ENCODE data around the gene C19orf12. TPM values are rescaled to one million over a fixed set of nuclear protein-coding genes. Genes with fewer than 3 reads are reported as not detected.

C19orf12 gene
- total and polyA plus RNA-seq, 2 of the 13 experiments (the other 11 are each of a cell fraction or from before 2014, with no cell fraction given), result 17.7 to 34.4 TPM

- TF ChIP-seq SMYD3 (CRISPR knock-in tag; IDR thresholded peaks at IDR 0.05) (no peak; the same call in 1 of the 2 replicates), POGZ (CRISPR knock-in tag; IDR thresholded peaks at IDR 0.05) (peak; percentile 24; the same call in 1 of the 2 replicates), SIX4 (CRISPR knock-in tag; IDR thresholded peaks at IDR 0.05) (no peak), GPN1 (CRISPR knock-in tag; IDR thresholded peaks at IDR 0.05; ENCODE audit: borderline replicate concordance) (no peak), ATF6 (CRISPR knock-in tag; conservative IDR thresholded peaks at IDR 0.05) (no peak), BCL3 (CRISPR knock-in tag; IDR thresholded peaks at IDR 0.05) (no peak), ZBTB43 (CRISPR knock-in tag; conservative IDR thresholded peaks at IDR 0.05) (no peak), CENPT (CRISPR knock-in tag; IDR thresholded peaks at IDR 0.05; ENCODE audit: low read depth) (no peak), GTF3A (CRISPR knock-in tag; conservative IDR thresholded peaks at IDR 0.05) (0 out of 2 replicates have a peak, but pooled peaks have one; percentile 54), TOPORS (CRISPR knock-in tag; IDR thresholded peaks at IDR 0.05) (0 out of 2 replicates have a peak, but pooled peaks have one; percentile 45), ZC3H13 (CRISPR knock-in tag; IDR thresholded peaks at IDR 0.05) (no peak), PAF1 (CRISPR knock-in tag; IDR thresholded peaks at IDR 0.05) (no peak), NFE2L1 (CRISPR knock-in tag; IDR thresholded peaks at IDR 0.05; ENCODE audit: borderline replicate concordance) (no peak), TFDP1 (CRISPR knock-in tag; IDR thresholded peaks at IDR 0.05; ENCODE audit: borderline replicate concordance) (peak; percentile 66; the same call in 1 of the 2 replicates), SETDB1 (CRISPR knock-in tag; IDR thresholded peaks at IDR 0.05; ENCODE audit: borderline replicate concordance) (no peak), ZNF331 (CRISPR knock-in tag; IDR thresholded peaks at IDR 0.05) (peak; percentile 73; the same call in 1 of the 2 replicates), ZNF292 (CRISPR knock-in tag; IDR thresholded peaks at IDR 0.05; ENCODE audit: borderline replicate concordance, low read depth) (peak; percentile 80), ZNF687 (CRISPR knock-in tag; IDR thresholded peaks at IDR 0.05) (peak; percentile 93)
Observed at GRCh38 chr19:29708554-29709439, 6.3 kb downstream of the C19orf12 start (continued).
